Astrocyte (in vitro differentiated cells and primary cell): ENCODE data around the gene MMP24OS.

Experiments used
- EZH2 ChIP-seq: IDR thresholded peaks from 2 replicates; pipeline ENCODE4 v1.6.1; 2012; ENCODE audit warnings: mild to moderate bottlenecking, low read length, inconsistent platforms; ENCODE audit not compliant: insufficient read depth
- TF ChIP-seq, protein P1 (sequence below): IDR thresholded peaks from 2 replicates; pipeline ENCODE4 v1.5.1; 2011; ENCODE audit warnings: low read depth, mild to moderate bottlenecking, inconsistent platforms, low read length, moderate library complexity; ENCODE audit not compliant: insufficient read depth

DNA sequence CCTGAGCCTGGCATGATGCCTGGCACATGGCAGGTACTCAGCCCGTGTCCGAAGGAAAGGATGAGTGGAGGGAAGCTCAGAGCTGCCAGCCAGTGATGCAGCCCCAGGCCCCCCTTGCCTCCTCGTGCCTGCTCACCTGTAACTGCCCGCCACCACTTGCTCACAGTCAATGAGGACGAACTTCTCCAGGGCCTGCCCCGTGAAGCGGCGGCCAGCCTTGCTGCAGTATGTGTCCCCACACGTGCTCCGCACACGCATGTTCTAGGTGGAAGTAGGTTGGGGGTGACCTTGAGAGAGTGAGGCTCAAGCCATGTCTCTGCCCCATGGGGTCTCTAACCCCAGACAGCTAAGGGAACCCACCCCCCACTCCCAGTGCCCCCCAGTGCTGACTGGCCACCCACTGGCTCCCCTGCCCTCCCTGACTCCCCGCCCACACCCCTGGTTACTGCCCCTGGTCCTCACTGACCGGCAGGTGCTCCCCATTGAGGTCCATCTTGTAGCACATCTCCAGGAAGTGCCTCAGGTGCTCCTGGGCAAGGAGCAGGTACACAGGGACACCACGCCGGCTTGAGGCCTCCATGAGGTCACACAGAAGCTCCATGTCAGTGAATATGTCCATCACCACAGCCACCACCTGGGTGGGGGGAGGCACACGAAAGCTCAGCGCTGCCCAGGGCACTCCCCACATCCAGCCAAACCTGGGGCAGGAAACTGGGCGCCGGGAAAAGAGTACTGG, 10.6 kb upstream of the MMP24OS start:
- TF ChIP-seq EZH2: no peak
- TF ChIP-seq, protein P1, sequence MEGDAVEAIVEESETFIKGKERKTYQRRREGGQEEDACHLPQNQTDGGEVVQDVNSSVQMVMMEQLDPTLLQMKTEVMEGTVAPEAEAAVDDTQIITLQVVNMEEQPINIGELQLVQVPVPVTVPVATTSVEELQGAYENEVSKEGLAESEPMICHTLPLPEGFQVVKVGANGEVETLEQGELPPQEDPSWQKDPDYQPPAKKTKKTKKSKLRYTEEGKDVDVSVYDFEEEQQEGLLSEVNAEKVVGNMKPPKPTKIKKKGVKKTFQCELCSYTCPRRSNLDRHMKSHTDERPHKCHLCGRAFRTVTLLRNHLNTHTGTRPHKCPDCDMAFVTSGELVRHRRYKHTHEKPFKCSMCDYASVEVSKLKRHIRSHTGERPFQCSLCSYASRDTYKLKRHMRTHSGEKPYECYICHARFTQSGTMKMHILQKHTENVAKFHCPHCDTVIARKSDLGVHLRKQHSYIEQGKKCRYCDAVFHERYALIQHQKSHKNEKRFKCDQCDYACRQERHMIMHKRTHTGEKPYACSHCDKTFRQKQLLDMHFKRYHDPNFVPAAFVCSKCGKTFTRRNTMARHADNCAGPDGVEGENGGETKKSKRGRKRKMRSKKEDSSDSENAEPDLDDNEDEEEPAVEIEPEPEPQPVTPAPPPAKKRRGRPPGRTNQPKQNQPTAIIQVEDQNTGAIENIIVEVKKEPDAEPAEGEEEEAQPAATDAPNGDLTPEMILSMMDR: no peak
